ENCODE data around the gene TRMT13.

The TRMT13 gene, protein sequence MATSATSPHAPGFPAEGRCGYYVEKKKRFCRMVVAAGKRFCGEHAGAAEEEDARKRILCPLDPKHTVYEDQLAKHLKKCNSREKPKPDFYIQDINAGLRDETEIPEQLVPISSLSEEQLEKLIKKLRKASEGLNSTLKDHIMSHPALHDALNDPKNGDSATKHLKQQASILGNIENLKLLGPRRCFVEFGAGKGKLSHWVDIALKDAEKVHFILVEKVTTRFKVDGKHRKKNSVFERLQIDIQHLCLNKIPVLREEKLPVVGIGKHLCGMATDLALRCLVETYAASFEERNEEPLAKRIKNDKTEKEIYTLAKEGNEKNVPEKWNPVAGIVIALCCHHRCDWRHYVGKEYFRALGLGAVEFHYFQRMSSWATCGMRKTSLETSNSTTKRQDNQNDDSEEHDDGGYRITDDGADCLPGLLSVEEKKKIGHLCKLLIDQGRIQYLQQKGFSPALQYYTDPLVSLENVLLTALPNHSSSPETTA

DNA sequence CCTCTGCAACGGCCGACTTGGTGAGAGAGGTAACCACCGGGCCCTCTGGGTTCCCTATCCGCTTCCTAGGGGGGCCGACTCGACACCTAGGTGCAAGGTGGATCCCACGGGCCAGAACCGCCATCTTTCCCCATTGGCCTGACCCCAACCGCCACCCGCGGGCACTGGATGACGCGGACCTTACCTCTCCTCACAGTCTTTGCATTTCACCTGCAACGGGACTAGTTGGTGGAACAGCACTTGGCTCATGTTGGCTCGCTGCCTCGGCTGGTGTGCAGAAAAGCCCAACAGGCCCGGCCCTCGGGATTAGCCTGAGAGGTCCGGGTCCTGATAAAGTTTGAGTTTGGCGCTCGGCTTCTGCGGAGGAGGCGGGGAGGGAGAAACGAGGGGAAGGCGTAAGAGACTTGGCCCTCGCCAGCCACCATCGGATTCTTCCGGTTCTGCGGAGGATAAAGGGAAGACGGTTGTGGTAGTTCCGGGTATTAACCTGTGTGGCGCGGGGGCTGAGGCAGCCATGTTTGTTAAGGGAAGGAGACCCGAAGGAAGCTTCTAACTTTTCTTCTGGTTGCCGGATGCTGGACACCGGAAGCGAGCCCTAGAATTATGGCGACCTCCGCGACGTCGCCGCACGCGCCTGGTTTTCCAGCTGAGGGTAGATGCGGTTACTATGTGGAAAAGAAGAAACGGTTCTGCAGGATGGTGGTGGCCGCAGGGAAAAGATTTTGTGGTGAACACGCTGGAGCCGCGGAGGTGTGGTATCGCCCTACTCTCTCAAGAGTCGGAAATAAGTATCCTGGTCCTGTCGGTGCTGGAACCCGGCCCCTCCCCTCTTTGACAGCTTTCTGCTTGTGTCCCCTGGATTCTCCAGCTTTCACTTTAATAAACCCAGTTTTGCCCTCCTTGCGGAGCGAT lies at the start of gene TRMT13, which contains the start of gene SASS6:
Gene TRMT13 (plus strand): TSS at position 598 of the 912 bp plus-strand sequence. CDS start 6 bp downstream, at position 604.
Gene SASS6 (minus strand): TSS at position 365 of the 912 bp plus-strand sequence. CDS start 116 bp downstream, at position 249.
- DNase-seq, result peak; percentile 71 to 95

DNA sequence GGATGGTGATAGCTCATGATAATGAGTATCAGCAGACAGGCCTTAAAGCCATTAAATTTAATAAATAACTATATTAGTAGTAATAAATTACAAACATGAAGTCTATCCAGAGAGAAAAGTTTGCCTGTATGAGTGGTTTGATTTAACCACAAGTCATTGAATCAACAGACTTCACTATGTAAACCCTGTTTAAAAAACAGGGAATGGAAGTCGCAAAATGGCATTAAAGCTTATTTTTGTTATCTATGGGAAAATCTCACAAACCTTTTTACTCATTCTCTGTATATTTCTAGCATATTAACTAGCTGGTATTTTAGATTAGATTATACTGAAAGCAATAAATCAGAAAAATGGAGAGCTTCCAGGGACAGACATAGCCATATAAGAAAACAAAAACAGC lies 45.6 kb upstream of the TRMT13 start:
- DNase-seq, result no peak

DNA sequence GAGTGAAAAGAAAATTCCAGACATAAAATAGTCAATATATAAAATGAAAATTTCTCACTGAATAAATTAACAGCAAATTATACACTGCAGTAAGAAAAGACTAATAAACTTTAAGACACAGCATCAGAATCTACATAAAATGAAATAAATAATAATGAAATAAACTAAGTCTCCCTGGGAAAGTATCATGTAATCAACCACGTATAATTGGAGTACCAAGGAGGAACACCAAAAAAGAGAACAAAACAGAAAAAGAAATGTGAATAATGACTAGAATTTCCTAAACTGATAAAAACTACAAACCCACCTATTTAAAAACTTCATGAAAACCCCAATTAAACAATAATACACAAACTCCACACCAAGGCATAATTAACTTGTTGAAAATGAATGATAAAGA lies 43.9 kb upstream of the TRMT13 start:
- DNase-seq, result no peak

DNA sequence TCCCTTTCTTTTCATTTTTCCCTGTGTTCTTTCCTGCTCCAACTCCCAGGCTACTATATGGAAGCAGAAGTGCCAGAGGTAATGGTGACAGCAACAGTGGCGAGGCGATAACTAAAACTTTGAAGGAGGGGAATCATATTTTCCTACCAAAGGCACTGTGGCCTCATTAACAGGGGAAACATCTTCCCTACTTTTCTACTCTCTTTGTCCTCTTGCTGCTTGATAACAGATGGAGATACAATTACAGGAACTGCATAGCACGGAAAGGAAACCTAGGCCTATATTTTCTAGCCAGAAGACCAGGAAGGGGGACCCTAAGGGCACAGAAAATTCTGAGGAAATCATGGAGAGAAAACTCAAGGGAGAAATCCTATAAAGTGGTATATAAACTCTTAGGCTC lies 42.5 kb upstream of the TRMT13 start:
- DNase-seq, result no peak

DNA sequence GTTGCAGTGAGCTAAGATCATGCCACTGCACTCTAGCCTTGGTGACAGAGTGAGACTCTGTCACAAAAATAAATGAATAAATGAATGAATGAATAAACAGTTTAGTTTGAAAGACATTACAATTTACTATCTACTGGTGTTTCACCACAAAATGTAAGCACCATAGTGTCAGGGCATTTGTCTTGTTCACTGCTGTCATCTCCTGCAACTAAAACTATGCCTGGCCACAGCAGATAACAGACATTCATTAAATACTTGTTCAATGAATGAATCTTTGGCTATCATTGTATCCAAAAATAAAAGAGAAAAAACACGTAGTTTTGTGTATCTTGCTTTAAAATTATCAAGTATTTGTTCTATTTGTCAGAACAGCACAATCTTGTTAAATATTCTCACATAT lies 32.8 kb upstream of the TRMT13 start:
- DNase-seq, result no peak

DNA sequence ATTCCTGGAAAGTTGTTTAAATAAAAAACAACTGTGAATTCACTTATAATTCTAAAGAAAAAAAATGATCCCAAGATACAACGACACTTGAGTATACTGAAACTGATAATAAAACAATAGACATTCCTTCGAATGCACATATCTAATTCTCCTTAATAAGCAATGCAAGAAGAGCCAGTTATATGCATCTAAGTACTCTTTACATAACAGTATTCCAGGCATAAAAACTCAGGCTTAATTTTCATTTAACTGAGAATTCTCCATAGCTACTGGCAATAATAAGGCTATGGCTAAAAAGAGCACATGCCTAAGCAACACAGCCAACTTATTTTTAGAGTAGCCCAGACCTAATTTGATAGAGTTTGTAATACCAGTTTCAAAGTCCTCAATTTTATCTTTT lies 31.4 kb upstream of the TRMT13 start:
- DNase-seq, result no peak

DNA sequence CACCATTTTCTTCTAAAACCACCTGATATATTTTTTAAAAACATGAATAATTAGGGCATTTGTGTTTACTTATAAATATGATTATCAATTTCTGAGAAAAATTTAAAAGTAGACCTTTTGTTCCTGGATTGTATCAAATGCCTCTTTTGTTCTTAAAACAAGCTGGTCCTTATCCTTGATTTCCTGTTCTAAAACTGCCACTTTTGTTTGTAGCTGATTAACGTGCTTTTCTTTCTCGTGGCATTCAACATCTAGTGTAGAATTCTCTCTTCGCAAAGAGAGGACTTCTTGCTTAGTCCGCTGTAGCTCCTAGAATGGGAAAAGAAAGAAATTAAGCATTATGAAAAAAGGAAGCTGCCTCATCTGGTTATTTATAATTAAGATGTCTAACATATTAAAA lies 25.3 kb upstream of the TRMT13 start:
- DNase-seq, result no peak

DNA sequence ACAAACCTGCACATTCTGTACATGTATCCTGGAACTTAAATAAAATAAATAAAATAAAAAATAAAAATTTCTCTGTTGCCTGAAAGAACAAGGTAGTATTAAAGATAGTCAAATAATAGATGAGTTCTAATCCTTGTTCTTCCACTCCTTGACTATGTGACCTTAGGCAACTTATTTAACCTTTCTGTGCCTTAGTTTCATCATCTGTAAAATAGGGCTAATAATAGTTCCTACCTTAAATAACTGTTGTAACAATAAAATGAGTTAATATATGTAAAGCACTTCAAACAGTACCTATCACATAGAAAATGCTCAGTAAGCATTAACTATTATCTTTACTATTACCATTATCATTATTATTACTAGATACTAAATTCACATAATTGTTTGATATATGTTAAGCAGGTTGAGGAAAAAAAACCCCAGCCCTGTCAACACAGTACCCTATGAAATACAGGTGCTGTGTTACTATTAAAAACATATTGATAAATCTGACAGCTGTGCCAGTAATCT lies 23.4 kb upstream of the TRMT13 start:
- no peak for DNase-seq

DNA sequence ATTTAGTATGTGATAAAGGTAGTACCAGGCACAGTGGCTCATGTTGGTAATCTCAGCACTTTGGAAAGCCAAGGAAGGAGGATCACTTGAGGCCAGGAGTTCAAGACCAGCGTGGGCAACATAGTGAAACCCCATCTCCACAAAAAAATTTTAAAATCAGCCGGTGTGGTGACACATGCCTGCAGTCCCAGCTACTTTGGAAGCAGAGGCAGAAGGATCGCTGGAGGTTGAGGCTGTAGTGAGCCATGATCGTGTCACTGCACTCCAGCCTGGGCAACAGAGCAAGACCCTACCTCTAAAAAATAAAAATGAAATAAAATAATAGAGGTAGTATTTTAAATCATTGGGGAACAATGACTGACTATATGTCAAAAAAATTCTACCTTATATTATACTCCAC lies 17.4 kb upstream of the TRMT13 start:
- no peak for DNase-seq

DNA sequence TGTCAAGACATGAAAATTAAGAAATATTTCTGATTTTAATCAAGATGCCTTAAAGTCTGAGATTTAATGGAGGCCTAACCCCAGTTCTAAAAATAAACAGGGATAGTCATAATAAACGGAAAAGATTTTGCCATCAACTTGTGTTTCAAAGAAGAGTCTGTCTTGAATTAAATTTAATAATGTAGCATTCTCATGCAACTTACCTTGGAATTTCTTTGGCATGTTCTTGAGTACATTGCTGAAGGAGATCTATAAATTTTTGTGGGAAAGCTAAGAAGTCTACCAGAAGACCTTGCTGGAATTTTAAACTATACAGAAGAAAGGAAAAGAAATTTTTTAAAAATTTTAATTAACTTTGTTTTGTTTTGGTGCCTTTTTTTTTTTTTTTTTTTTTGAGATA lies 10.8 kb upstream of the TRMT13 start:
- DNase-seq, result no peak

DNA sequence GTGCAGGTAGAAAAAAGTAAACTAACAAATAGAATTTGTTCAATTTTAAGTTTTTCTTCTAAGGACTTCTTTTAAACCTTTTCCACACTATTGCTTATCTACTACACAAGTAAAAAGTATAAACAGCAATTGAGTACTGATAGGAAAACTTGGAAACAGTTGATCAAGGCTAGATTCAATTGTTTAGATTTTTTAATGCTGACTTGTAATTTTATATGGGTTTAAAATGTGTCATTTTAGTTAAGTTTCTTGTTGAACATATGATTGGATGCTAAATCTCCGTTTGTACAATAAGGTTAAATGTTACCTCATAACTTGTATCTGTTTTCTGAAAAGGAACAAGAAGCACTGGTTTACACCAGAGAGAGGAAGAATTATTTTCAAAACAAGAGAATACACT lies 5.7 kb upstream of the TRMT13 start:
- no peak for DNase-seq

DNA sequence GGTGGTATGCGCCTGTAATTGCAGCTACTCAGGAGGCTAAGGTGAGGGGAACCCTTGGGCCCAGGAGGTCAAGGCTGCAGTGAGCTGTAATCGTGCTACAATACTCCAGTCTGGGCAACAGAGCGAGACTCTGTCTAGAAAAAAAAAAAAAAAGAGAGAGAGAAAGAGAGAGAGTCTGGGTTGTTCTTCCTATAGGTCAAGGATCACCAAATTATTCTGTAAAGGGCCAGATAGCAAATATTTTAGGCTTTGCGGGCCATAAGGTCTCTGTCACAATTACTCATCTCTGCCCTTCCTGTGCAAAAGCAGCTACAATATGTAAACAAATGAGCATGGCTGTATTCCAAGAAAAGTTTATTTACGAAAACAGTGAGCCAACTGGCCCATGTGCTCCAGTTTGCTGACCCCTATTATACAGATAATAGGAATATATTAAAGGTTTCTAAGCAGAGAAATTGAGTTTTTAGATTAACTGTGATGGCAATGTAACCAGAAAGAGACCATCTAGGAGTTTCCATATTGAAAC lies 2.3 kb upstream of the TRMT13 start:
- no peak for DNase-seq

DNA sequence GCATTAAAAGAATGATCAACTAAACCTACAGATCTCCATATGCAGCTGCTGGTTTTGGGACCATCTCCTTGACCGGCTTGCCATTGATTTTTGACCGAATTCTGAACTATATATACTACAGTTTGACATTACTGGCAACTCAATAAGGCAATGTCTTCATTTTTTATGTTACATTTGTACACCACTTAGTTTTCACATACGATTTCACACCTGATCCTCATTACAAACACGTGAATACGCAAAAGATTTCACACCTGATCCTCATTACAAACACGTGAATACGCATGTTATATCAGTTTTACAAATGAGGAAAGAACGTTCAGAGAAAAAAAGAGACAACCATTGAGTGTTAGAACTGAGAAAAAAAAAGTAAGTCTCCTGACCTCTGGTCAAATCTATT lies 1.3 kb upstream of the TRMT13 start:
- no peak for DNase-seq

DNA sequence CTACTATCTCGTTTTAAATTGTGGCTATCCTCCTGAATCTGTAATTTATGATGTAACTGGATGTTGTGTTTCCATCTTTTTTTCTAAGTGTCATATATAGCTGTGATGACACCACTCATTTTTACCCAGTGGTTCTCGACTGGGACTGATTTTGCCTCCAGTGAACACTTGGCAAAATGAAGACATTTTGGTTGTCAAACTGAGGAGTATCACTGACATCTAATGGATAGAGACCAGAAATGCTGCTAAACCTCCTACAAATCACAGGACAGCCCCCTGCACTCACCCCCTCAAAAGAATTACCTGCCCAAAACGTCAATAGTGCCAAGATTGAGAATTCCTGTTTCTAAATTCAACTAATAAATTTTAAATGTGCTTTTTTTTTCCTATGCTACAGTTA lies 1.9 kb downstream of the TRMT13 start:
- no peak for DNase-seq

DNA sequence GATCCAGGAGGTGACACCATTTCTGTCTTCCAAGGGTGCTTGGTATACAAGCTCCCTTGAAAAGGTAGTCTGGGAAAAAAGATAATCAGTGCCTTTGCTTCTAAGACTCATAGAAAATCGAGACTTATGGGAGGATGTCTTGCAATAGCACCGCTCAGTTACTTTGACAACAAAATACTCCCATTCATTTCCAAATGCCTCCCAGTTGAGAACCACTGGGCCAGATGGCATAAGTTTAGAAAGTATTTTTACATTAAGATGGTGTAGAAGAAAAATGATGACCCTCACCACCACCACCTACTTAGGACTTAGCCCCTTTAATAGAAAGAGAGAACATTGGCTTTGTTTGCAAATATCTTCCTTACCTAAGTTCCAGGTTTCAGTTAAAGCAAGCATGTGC lies 4.6 kb downstream of the TRMT13 start:
- no peak for DNase-seq

DNA sequence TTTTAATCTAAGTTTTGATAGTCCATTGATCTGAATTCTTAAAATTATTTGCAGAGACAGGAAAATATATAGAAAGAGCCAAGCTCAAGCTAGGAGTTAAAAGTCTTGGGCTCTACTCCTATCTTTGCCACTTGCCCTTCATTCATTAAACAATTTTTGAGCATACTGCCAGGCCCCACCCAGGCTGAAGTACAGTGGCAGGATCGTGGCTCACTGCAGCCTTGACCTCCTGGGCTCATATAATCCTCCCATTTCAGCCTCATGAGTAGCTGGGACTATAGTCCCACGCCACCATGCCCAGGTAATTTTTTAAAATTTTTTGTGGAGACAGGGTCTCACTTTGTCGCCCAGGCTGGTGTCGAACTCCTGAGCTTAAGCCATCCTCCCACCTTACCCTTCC lies 8.2 kb downstream of the TRMT13 start:
- DNase-seq, result no peak

DNA sequence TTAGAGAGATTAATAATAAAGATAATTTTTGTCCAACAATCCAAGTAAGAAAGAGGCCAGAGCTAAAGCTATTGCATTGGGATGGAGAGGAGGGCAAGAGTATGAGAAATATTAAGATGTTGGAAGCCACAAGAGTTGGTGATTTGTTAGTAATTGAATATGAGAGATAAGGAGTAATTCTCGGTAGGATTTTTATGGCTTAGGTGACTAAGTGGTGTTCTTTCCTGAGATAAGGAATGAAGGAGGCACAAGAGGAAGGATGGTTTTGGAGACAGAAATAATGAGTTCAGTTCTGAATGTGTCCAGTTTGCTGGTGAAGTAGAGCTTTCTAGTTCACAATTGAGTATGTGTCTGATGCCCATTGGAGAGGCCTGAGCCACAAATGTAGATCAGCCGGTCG lies 9.4 kb downstream of the TRMT13 start:
- no peak for DNase-seq

DNA sequence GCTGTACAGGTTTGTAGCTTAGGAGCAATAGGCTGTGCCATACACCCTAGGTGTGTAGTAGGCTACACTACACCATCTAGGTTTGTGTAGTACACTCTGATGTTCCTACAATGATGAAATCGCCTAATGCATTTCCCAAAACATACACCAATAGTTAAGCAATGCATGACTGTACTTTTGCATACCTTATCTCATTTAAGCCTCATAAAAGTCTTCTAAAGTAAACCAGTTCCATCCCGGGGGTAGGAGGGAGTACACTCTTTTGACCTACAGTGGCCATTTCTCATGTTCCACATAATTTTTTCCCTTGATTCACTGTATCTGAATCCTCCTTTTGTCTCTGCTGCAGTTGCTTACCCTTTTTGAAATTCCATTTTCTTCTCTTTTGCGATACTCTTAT lies 12.2 kb downstream of the TRMT13 start:
- no peak for DNase-seq

DNA sequence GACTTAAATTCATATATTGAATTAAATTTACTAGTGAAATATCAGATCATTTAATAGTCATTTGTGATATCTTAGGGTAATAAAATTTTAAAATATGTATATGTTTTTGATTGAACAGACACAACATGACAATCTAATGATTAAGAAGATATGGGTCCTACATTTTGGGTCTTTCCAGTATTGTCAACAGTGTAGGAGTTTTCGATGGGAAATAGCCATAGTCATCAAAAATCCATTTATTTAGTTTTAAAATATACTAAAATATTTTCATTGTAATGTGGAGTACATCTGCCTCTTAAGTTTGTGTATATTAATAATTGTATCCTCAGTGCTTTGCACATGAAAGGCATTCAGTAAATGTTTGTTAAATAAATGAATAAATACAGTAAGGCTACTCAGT lies 14.0 kb downstream of the TRMT13 start:
- no peak for DNase-seq

DNA sequence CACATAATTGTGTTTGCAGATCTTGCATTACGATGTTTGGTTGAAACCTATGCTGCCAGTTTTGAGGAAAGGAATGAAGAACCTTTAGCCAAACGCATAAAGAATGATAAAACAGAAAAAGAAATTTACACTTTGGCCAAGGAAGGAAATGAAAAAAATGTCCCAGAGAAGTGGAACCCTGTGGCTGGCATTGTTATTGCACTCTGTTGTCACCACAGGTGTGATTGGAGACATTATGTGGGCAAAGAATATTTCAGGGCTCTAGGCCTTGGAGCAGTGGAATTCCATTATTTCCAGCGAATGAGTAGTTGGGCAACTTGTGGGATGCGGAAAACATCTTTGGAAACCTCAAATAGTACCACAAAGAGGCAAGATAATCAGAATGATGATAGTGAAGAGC lies 14.9 kb downstream of the TRMT13 start:
- no peak for DNase-seq

DNA sequence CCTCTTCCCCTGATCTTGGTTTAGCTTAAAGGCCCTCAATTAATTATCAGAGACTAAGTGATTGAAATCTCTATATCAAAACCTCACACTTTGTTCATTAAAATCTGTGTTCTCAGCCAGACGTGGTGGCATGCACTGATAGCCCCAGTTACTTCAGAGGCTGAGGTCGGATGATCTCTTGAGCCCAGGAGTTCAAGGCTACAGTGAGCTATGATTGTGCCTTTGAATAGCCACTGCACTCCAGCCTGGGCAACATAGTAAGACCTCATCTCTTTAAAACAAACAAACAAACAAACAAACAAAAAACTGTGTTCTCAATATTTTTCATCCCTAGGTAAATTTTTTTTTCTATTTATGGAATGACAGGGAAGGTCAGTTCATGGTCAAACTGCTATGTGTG lies 18.7 kb downstream of the TRMT13 start:
- DNase-seq, result no peak

DNA sequence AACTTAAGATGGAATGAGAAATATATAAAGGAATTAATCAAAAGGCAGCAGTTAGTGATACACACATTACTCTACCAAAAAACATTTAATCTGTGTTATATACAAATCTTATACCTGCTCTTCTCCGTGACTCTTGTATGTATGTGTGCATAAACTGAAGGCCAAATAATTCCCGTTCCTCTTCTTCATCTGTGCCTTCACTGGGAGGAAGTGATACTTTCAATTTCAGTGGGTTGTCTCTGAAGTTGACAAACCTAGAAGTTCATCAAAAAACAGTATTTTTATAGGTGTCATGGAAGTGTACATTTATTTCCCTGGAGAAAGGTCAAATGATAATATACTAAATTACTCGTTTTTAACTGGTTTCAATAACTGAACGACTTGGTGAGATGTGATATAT lies 19.3 kb downstream of the TRMT13 start:
- DNase-seq, result peak in 1 of 2 donors; percentile 8

DNA sequence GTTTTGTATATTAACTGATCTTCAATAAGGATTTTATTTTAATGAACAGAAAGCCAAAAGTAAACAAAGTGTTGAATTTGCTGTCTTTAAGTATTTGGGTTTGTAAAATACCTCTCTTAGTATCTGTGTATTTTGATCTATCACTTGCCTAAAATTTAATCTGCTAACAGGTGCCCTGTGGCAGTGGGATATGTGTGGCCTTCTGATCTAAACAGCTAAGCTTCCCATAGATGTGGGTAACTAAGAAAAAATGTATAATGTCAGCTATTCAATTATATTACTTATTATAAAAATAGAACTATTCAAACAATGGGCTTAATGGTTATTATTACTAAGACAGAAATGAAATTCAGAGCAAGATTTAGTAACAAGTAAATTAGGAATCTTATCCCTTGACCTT lies 29.9 kb downstream of the TRMT13 start:
- no peak for DNase-seq
